Measurements from ENCODE around the gene HIVEP3. TPM values are rescaled to one million over a fixed set of nuclear protein-coding genes. Genes with fewer than 3 reads are reported as not detected.

Gene HIVEP3
- total RNA-seq, 1 experiment from 2014 or later = 1.4 TPM

- no peak overlapping the region for H3K4me3 Mint-ChIP-seq
- H2BK120ac ChIP-seq (ENCODE audit: low read depth, low read length, poor library complexity, severe bottlenecking) = no peak overlapping the region
- H2BK20ac ChIP-seq (ENCODE audit: low read depth, low read length, poor library complexity, severe bottlenecking) = no peak overlapping the region
- peaks cover 0 to 2% (median 2%) of the 10 kb centered on the region in 3 experiments; a peak in 1 of 7 replicates for H3K36me3 Mint-ChIP-seq (ENCODE audit: insufficient read depth in 1 of 3, low read depth in 3 of 3)
- no peak for TF ChIP-seq CTCF (conservative IDR thresholded peaks at IDR 0.05)
- H3K79me2 ChIP-seq (ENCODE audit: insufficient read depth, low read length) = no peaks in the 10 kb centered on the region
- H4K91ac ChIP-seq (ENCODE audit: insufficient read length, low read depth, low read length) = no peak overlapping the region
- no peak overlapping the region for H2BK5ac ChIP-seq (ENCODE audit: insufficient read length, low read length)
- no peaks in the 10 kb centered on the region for H3K9me3 ChIP-seq (ENCODE audit: control insufficient read depth, low read depth, low read length)
- no peak overlapping the region for H3K9ac ChIP-seq (ENCODE audit: extremely low read depth, insufficient read length, low read length)
- H3K4me1 Mint-ChIP-seq = peaks cover 33 to 47% of the 10 kb centered on the region in 2 experiments
- peaks cover 0 to 3% of the 10 kb centered on the region in 2 experiments; a peak in 2 of 5 replicates for H3K9me3 Mint-ChIP-seq
- H4K8ac ChIP-seq (replicated peaks; ENCODE audit: insufficient read length, low read depth, low read length) = no peak overlapping the region
- H3K4me1 ChIP-seq (ENCODE audit: insufficient read depth, low read length) = no peaks in the 10 kb centered on the region; the same call in 1 of the 2 replicates
- no peak overlapping the region for H3K56ac ChIP-seq (ENCODE audit: insufficient read length, low read depth, low read length)
- no peak overlapping the region for H3T11ph ChIP-seq (ENCODE audit: low read length)
- no peaks in the 10 kb centered on the region for H3K27me3 ChIP-seq (ENCODE audit: insufficient read depth, low read length)
- H3K27ac Mint-ChIP-seq = no peak overlapping the region
- H3K27ac ChIP-seq (ENCODE audit: insufficient read length, low read depth, low read length) = no peak overlapping the region
- H3K14ac ChIP-seq (ENCODE audit: insufficient read depth, low read length) = no peak overlapping the region
- H4K5ac ChIP-seq (ENCODE audit: insufficient read length, low read depth, low read length) = no peak overlapping the region
- H2BK15ac ChIP-seq (ENCODE audit: low read depth, low read length) = no peak overlapping the region
- H3K23ac ChIP-seq (ENCODE audit: insufficient read length, low read depth, low read length) = no peak overlapping the region
- no peak overlapping the region for H3K4ac ChIP-seq (ENCODE audit: low read depth, low read length)
- H3K23me2 ChIP-seq (ENCODE audit: insufficient read length, low read depth, low read length, poor library complexity, severe bottlenecking) = no peaks in the 10 kb centered on the region
- no peak overlapping the region for H3K18ac ChIP-seq (ENCODE audit: insufficient read length, low read depth, low read length)
- H3K27me3 Mint-ChIP-seq (ENCODE audit: low read depth) = peaks cover 13% of the 10 kb centered on the region
- no peak overlapping the region for H2BK12ac ChIP-seq (ENCODE audit: insufficient read length, low read depth, low read length)
- no peak for DNase-seq
- no peaks in the 10 kb centered on the region for H3K79me1 ChIP-seq (ENCODE audit: insufficient read depth, low read depth, low read length, poor library complexity, severe bottlenecking)
- no peak overlapping the region for H3K4me2 ChIP-seq (ENCODE audit: insufficient read depth, insufficient read length, low read length)
- H2AFZ ChIP-seq (ENCODE audit: low read length) = no peak overlapping the region
- WGBS (ENCODE audit: extremely low coverage, insufficient read length, low lambda C conversion rate) = no CpG with 5 or more reads among the region's 11 CpGs
- H2AK5ac ChIP-seq (ENCODE audit: insufficient read length, low read length) = no peak overlapping the region
- no peaks in the 10 kb centered on the region for H4K20me1 ChIP-seq (ENCODE audit: control insufficient read depth, insufficient read depth, insufficient read length)
Observed at GRCh38 chr1:41488040-41488951, 430.4 kb downstream of the HIVEP3 start.

All from H9 (cell line).